K562 (cell line): ENCODE results near the gene KIAA0513. TPM values are rescaled to one million over a fixed set of nuclear protein-coding genes. Genes with fewer than 3 reads are reported as not detected.
A peak's percentile ranks its signal among the peaks of the same experiment; 100 is the strongest.

Experiments used
- ATAC-seq: fragments of 200-7000 bp; cut with Tn5 transposase; 3 replicates; pipeline ENCODE4 v1.9.1; 2020; ENCODE audit warnings: moderate library complexity
- BruUV-seq: library from RNA; stranded (reverse); fragments of 400-500 nt; replicated peaks from 2 replicates; lab custom pipeline; 2021; lab: Mats Ljungman, UMichigan
- CTCF ChIA-PET: fragments of 300-600 bp; formaldehyde crosslinking; extraction: SDS; loops from one replicate; lab custom pipeline; 2021; ENCODE audit warnings: low intra/inter-chr PET ratio; lab: Yijun Ruan, JAX
- POLR2A ChIA-PET: fragments of 300-600, 350-650 bp; sonication (Branson Sonifier 250); formaldehyde crosslinking; extraction: SDS; loops from one replicate; lab custom pipeline; 2021; ENCODE audit warnings: antibody characterized with exemption, inconsistent platforms; lab: Yijun Ruan, JAX
- DNase-seq, 4 experiments: peaks; one replicate each; pipeline versions ENCODE4 v3.0.0 to v3.0.0-alpha.2; 2011 to 2018; ENCODE audit warnings: low spot score in 3 of 4, mixed read lengths in 3 of 4; ENCODE audit errors: extremely low read depth in 1 of 4
- FAIRE-seq: peaks from 2 replicates; lab custom pipeline; 2011; peaks lifted over from hg19 to GRCh38; lab: Jason Lieb, UNC
- H2AFZ ChIP-seq: 2 replicates; pipeline ENCODE4 v1.6.0; 2011; ENCODE audit warnings: low read depth, low read length, control low read depth, inconsistent platforms
- H3K27ac ChIP-seq: fragments of 200-600 bp; 3 replicates; pipeline ENCODE4 v1.8.0; 2011; ENCODE audit warnings: low read depth, mild to moderate bottlenecking, control low read depth, inconsistent platforms, low read length, moderate library complexity, mixed read lengths; ENCODE audit errors: extremely low read depth
- H3K27me3 ChIP-seq, 2 experiments: fragments of 300-600 bp in 1 of 2; 2 replicates in 1 of 2; 3 replicates in 1 of 2; pipeline versions ENCODE4 v1.6.0 to v1.8.0; 2011; ENCODE audit warnings: inconsistent platforms in 2 of 2, low read length in 2 of 2, mild to moderate bottlenecking in 1 of 2, mixed read lengths in 1 of 2, moderate library complexity in 1 of 2; ENCODE audit not compliant: control insufficient read depth in 2 of 2, insufficient read depth in 2 of 2
- H3K36me3 ChIP-seq: fragments of 300-600 bp; 3 replicates; pipeline ENCODE4 v1.8.0; 2011; ENCODE audit warnings: mild to moderate bottlenecking, low read length, inconsistent platforms; ENCODE audit not compliant: control insufficient read depth, insufficient read depth
- H3K4me1 ChIP-seq, 2 experiments: fragments of 200-600 bp in 1 of 2; replicated peaks in 1 of 2; 2 replicates in 1 of 2; 3 replicates in 1 of 2; pipeline versions ENCODE4 v1.5.1 to v1.8.0; 2011; ENCODE audit warnings: inconsistent platforms in 2 of 2, low read length in 2 of 2, mild to moderate bottlenecking in 1 of 2, mixed read lengths in 1 of 2, moderate library complexity in 1 of 2; ENCODE audit not compliant: control insufficient read depth in 2 of 2, insufficient read depth in 2 of 2
- H3K4me2 ChIP-seq: 2 replicates; pipeline ENCODE4 v1.6.1; 2011; ENCODE audit warnings: low read length, control low read depth, inconsistent platforms, mixed read lengths; ENCODE audit not compliant: insufficient read depth
- H3K4me3 ChIP-seq: fragments of 200-600 bp; sonication (generic), shearing (Covaris generic); 2 replicates; pipeline ENCODE4 v1.5.1; 2016; ENCODE audit warnings: control low read depth, inconsistent platforms
- H3K79me2 ChIP-seq: fragments of 200-600 bp; 3 replicates; pipeline ENCODE4 v1.8.0; 2011; ENCODE audit warnings: low read length, inconsistent platforms; ENCODE audit not compliant: control insufficient read depth, insufficient read depth
- H3K9ac ChIP-seq, 2 experiments: 2 replicates each; pipeline versions ENCODE4 v1.6.0 to v1.6.1; 2011; ENCODE audit warnings: low read depth in 2 of 2, low read length in 2 of 2, control low read depth in 1 of 2, inconsistent platforms in 1 of 2, mild to moderate bottlenecking in 1 of 2, mixed read lengths in 1 of 2; ENCODE audit not compliant: insufficient read depth in 1 of 2
- H3K9me1 ChIP-seq: one replicate; pipeline ENCODE4 v1.6.0; 2011; ENCODE audit warnings: inconsistent platforms, mild to moderate bottlenecking, low read length, moderate library complexity; ENCODE audit not compliant: control insufficient read depth, insufficient read depth
- H3K9me3 ChIP-seq: replicated peaks from 2 replicates; pipeline ENCODE4 v1.5.1; 2011; ENCODE audit warnings: low read depth, low read length, inconsistent platforms; ENCODE audit not compliant: control insufficient read depth, insufficient read depth
- H4K20me1 ChIP-seq: replicated peaks from 2 replicates; pipeline ENCODE4 v1.6.1; 2011; ENCODE audit warnings: low read length, inconsistent platforms, mixed read lengths; ENCODE audit not compliant: control insufficient read depth, insufficient read depth
- POLR2G ChIP-seq: fragments of 200-400 bp; formaldehyde crosslinking; IDR thresholded peaks from 2 replicates; pipeline ENCODE4 v1.6.1; 2017; ENCODE audit warnings: low read depth, mild to moderate bottlenecking, antibody characterized with exemption, low read length, moderate library complexity
- SUPT5H ChIP-seq: fragments of 450-650 bp; IDR thresholded peaks from 2 replicates; pipeline ENCODE4 v1.6.1; 2016
- ZNF23 ChIP-seq: fragments of 250-450 bp; sonication (Bioruptor Pico); IDR thresholded peaks from 2 replicates; pipeline ENCODE4 v1.4.0; 2020; ENCODE audit warnings: mild to moderate bottlenecking
- ZNF586 ChIP-seq: fragments of 450-650 bp; formaldehyde crosslinking; conservative IDR thresholded peaks from 2 replicates; pipeline ENCODE4 v1.4.0; 2020; ENCODE audit warnings: mild to moderate bottlenecking, moderate library complexity
- WGBS: fragments of 100-300 bp; shearing (Covaris generic); methylation state at CpG from one replicate; pipeline ENCODE4 v1.1.6; 2016; ENCODE audit warnings: low coverage, mixed read lengths; ENCODE audit not compliant: insufficient coverage; ENCODE audit errors: missing lambda C conversion rate; 5-methylcytosine and 5-hydroxymethylcytosine counted together
- in situ Hi-C: fragments of 300-500 bp; cut with MboI; formaldehyde crosslinking; loops from 4 replicates; pipeline ENCODE4 v1.15.0; 2018; ENCODE audit warnings: inconsistent platforms, mixed read lengths
- intact Hi-C: fragments of 100-400 bp; cut with micrococcal nuclease; formaldehyde crosslinking; loops from 2 replicates; pipeline ENCODE4 v1.14.2; 2022
- polyA plus RNA-seq, 8 experiments: library from polyadenylated mRNA; depleted of rRNA in 4 of 8; stranded (reverse) in 5 of 8; unstranded in 3 of 8; fragments of >200 nt; fragmentation: Nextera tagmentation in 2 of 8; fragmentation: Illumina TruSeq in 1 of 8; extraction: Ambion mirVana in 2 of 8; extraction: Trizol in 1 of 8; gene quantifications; 2 replicates each; pipeline versions ENCODE4 v1.2.1 to v1.2.3, GENCODE V29; 2011 to 2014; ENCODE audit warnings: inconsistent platforms in 1 of 8, missing spikeins in 1 of 8
- total RNA-seq, 7 experiments: library from RNA; depleted of rRNA in 6 of 7; stranded (reverse); fragments of >200 nt in 6 of 7; fragmentation: Illumina TruSeq in 2 of 7; extraction: Trizol in 2 of 7; gene quantifications; 2 replicates each; pipeline versions ENCODE4 v1.2.1 to v1.2.3, GENCODE V29; 2011 to 2021; ENCODE audit warnings: low replicate concordance in 1 of 7

The KIAA0513 gene
- total and polyA plus RNA-seq, 9 of the 15 experiments (the other 6 are each of a cell fraction or from before 2014, with no cell fraction given), result 0.18 to 13.7 (median 10.2) TPM

- Histone ChIP-seq H3K9me1 (no peaks in the 10 kb centered on the region), H3K36me3 (peaks cover 12% of the 10 kb centered on the region; the same call in 1 of the 3 replicates), H3K4me3 (no peak overlapping the region), H3K27ac (no peak overlapping the region), H3K9me3 (no peaks in the 10 kb centered on the region), H4K20me1 (no peaks in the 10 kb centered on the region; the same call in 1 of the 2 replicates), H3K4me2 (no peak overlapping the region), H3K79me2 (no peaks in the 10 kb centered on the region), H3K27me3 (no peaks in the 10 kb centered on the region), H3K4me1 (peaks cover 0 to 36% of the 10 kb centered on the region in 2 experiments; a peak in 2 of 5 replicates), H3K9ac (peak overlapping the region in 1 of 2 experiments; percentile 49; a peak in 2 of 4 replicates), H2AFZ (no peak overlapping the region)
- WGBS, result 43% methylated on average over 13 of the region's 13 CpGs
- TF ChIP-seq ZNF23 (CRISPR knock-in tag) (no peak), SUPT5H (no peak), ZNF586 (CRISPR knock-in tag) (no peak), POLR2G (peak; percentile 36; the same call in 1 of the 2 replicates)
- FAIRE-seq (peak; percentile 23), DNase-seq (no peak), ATAC-seq (no peak)
- in situ Hi-C loops (no loop called here), intact Hi-C loops (loop anchor here (10.0 kb wide), 1 partner anchor 458 kb away; no protein-coding TSS in a partner anchor)
- ChIA-PET CTCF (no interaction called here), POLR2A (interaction anchor here (1.0 to 1.7 kb wide), 3 partner anchors 9 to 27 kb away, joined by 3 to 4 read pairs (median 4); no protein-coding TSS in a partner anchor)
- BruUV-seq, result no TSS peak
Measured at GRCh38 chr16:85083051-85083639, 55.5 kb downstream of the KIAA0513 start.
